Effector memory CD8-positive, alpha-beta T cell (primary cell): ENCODE measurements around the gene C12orf57.

Source experiments
- ATAC-seq: fragments of 150-1000 bp; cut with Tn5 transposase; replicated peaks from 2 replicates; pipeline ENCODE4 v1.10.0; 2021; ENCODE audit warnings: mild to moderate bottlenecking, moderate library complexity
- DNase-seq, 3 experiments: peaks; one replicate each; pipeline ENCODE4 v3.0.0; 2021
- H3K27ac Mint-ChIP-seq, 2 donors: one replicate each; pipeline ENCODE4 v1.8.0; 2022; ENCODE audit warnings: mild to moderate bottlenecking in 2 of 2, mixed read lengths in 2 of 2, moderate library complexity in 2 of 2
- H3K27me3 Mint-ChIP-seq, 2 donors: one replicate each; pipeline ENCODE4 v1.8.0; 2022; ENCODE audit warnings: mixed read lengths in 2 of 2
- H3K36me3 Mint-ChIP-seq: one replicate; pipeline ENCODE4 v1.8.0; 2022; ENCODE audit warnings: mild to moderate bottlenecking, moderate library complexity, mixed read lengths; ENCODE audit not compliant: insufficient read depth
- H3K4me1 Mint-ChIP-seq, 2 donors: one replicate each; pipeline ENCODE4 v1.8.0; 2022; ENCODE audit warnings: low read depth in 2 of 2, mixed read lengths in 2 of 2
- H3K4me3 Mint-ChIP-seq, 2 donors: one replicate each; pipeline ENCODE4 v1.8.0; 2022; ENCODE audit warnings: mild to moderate bottlenecking in 2 of 2, mixed read lengths in 2 of 2, moderate library complexity in 2 of 2
- H3K9me3 Mint-ChIP-seq, 2 donors: one replicate each; pipeline ENCODE4 v1.8.0; 2022; ENCODE audit warnings: mixed read lengths in 2 of 2

The C12orf57 gene

DNA sequence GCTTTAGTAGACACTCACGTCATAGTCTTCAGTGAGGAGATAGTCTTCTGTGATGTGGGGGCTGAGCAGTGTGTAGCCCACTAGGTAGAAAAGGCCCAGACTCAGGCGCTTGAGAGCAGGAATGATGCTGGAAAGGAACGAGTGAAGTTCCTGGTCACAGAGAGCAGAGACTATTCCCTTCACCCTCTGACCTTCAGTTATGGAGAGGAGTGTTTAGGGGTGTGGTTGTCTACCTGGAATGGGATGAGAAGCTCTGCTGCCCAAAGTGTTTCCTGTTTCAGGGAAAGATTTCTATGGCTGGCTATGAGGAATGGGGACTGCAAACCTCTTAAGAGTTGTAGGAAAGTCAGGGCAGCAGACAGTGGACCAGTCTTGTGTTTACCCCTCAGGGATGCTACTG lies 35.6 kb downstream of the C12orf57 start:
- peaks cover 63% of the 10 kb centered on the region for H3K36me3 Mint-ChIP-seq
- no peaks in the 10 kb centered on the region for H3K27me3 Mint-ChIP-seq
- no peak for ATAC-seq
- no peak overlapping the region for H3K4me3 Mint-ChIP-seq
- peak overlapping the region in 1 of 2 donors; percentile 80 for H3K27ac Mint-ChIP-seq
- H3K4me1 Mint-ChIP-seq = peaks cover 0 to 3% of the 10 kb centered on the region in 2 donors
- DNase-seq = no peak
- no peaks in the 10 kb centered on the region for H3K9me3 Mint-ChIP-seq

GRCh38 chr12:6980075-6980474 lies 36.3 kb downstream of the C12orf57 start:
- peaks cover 58% of the 10 kb centered on the region for H3K36me3 Mint-ChIP-seq
- no peak overlapping the region for H3K4me3 Mint-ChIP-seq
- ATAC-seq (no peak), DNase-seq (no peak)
- H3K4me1 Mint-ChIP-seq = peaks cover 0 to 3% of the 10 kb centered on the region in 2 donors
- no peak overlapping the region for H3K27ac Mint-ChIP-seq
- no peaks in the 10 kb centered on the region for H3K9me3 Mint-ChIP-seq
- no peaks in the 10 kb centered on the region for H3K27me3 Mint-ChIP-seq

- Mint-ChIP-seq H3K9me3 (no peaks in the 10 kb centered on the region), H3K36me3 (peaks cover 59% of the 10 kb centered on the region), H3K4me3 (no peak overlapping the region), H3K27ac (peak overlapping the region in 1 of 2 donors; percentile 23), H3K27me3 (no peaks in the 10 kb centered on the region), H3K4me1 (peaks cover 0 to 3% of the 10 kb centered on the region in 2 donors)
- ATAC-seq (no peak), DNase-seq (no peak)
Measured at GRCh38 chr12:6980740-6981139, 36.9 kb downstream of the C12orf57 start.

- Mint-ChIP-seq H3K27me3 (no peaks in the 10 kb centered on the region), H3K4me1 (peaks cover 0 to 3% of the 10 kb centered on the region in 2 donors), H3K4me3 (no peak overlapping the region), H3K27ac (peak overlapping the region; percentile 23 to 44), H3K9me3 (no peaks in the 10 kb centered on the region), H3K36me3 (peaks cover 54% of the 10 kb centered on the region)
- ATAC-seq = no peak
- DNase-seq = no peak
Measured at GRCh38 chr12:6981152-6982052, 37.6 kb downstream of the C12orf57 start.

GRCh38 chr12:6982532-6982931 lies 38.7 kb downstream of the C12orf57 start:
- no peak overlapping the region for H3K4me3 Mint-ChIP-seq
- no peaks in the 10 kb centered on the region for H3K9me3 Mint-ChIP-seq
- no peaks in the 10 kb centered on the region for H3K27me3 Mint-ChIP-seq
- peaks cover 49% of the 10 kb centered on the region for H3K36me3 Mint-ChIP-seq
- DNase-seq = no peak
- H3K4me1 Mint-ChIP-seq = peaks cover 0 to 3% of the 10 kb centered on the region in 2 donors
- ATAC-seq = no peak
- peak overlapping the region in 1 of 2 donors; percentile 63 for H3K27ac Mint-ChIP-seq

DNA sequence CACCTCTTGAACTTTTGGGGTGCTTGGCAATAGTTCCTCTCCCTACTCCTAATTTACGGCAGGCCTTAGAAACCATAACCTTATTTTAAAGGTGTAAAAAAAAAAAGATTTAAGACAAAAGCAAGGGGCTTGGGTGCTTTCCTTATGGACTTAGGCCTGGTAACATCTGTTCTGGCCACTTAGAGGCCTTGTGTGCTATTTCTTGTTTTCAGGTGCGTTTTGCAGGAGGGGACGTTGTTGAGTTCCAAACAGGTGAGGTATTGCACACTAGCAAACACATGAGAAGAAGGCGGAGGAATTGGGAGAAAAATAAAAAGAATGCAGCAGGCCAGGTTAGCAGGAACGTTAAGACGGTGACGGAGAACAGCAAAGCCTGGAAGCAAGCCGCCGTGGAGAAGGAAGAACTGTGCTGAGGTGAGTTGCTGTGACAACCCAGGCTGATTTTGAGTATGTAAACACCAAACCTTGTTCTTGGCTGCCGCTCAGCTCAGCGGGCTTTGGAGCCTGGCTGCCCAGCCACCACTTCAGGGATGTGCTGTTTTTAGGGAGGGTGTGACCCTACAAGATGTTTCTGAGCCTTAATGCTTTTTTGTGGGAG lies 44.2 kb downstream of the C12orf57 start:
- no peak overlapping the region for H3K4me3 Mint-ChIP-seq
- H3K9me3 Mint-ChIP-seq = no peaks in the 10 kb centered on the region
- no peaks in the 10 kb centered on the region for H3K27me3 Mint-ChIP-seq
- H3K27ac Mint-ChIP-seq = no peak overlapping the region
- H3K36me3 Mint-ChIP-seq = peaks cover 31% of the 10 kb centered on the region
- DNase-seq (no peak), ATAC-seq (no peak)
- no peaks in the 10 kb centered on the region for H3K4me1 Mint-ChIP-seq
